DND-41 (cell line): ENCODE measurements around the gene ABHD8.

Experiments
- ATAC-seq: fragments of 200-7000 bp; cut with Tn5 transposase; 3 replicates; pipeline ENCODE4 v1.9.1; 2021; ENCODE audit warnings: low read depth; ENCODE audit not compliant: insufficient read depth
- DNase-seq: peaks from one replicate; pipeline ENCODE4 v3.0.0-alpha.2; 2020
- H2AFZ ChIP-seq: 2 replicates; pipeline ENCODE4 v1.6.0; 2012; ENCODE audit warnings: low read depth, low read length
- H3K27ac ChIP-seq: 2 replicates; pipeline ENCODE4 v1.5.1; 2012; ENCODE audit warnings: low read length, inconsistent platforms
- H3K27me3 ChIP-seq: fragments of 200-600 bp; sonication (generic); 2 replicates; pipeline ENCODE4 v1.6.0; 2012; ENCODE audit warnings: low read length, mild to moderate bottlenecking, inconsistent platforms; ENCODE audit not compliant: insufficient read depth, poor library complexity
- H3K36me3 ChIP-seq: 2 replicates; pipeline ENCODE4 v1.5.1; 2012; ENCODE audit warnings: low read length, inconsistent platforms; ENCODE audit not compliant: insufficient read depth
- H3K4me1 ChIP-seq: 2 replicates; pipeline ENCODE4 v1.5.1; 2012; ENCODE audit warnings: mild to moderate bottlenecking, low read length; ENCODE audit not compliant: insufficient read depth
- H3K4me2 ChIP-seq: 2 replicates; pipeline ENCODE4 v1.6.0; 2012; ENCODE audit warnings: mild to moderate bottlenecking, moderate library complexity, low read length, inconsistent platforms; ENCODE audit not compliant: insufficient read depth
- H3K4me3 ChIP-seq, 2 experiments: fragments of 200-600 bp in 1 of 2; shearing (Covaris generic) in 1 of 2; 2 replicates each; pipeline ENCODE4 v1.5.1; 2012 to 2016; ENCODE audit warnings: inconsistent platforms in 2 of 2, low read length in 2 of 2, mild to moderate bottlenecking in 2 of 2, low read depth in 1 of 2, moderate library complexity in 1 of 2
- H3K79me2 ChIP-seq: 2 replicates; pipeline ENCODE4 v1.6.0; 2012; ENCODE audit warnings: low read length, inconsistent platforms; ENCODE audit not compliant: insufficient read depth
- H3K9ac ChIP-seq: 2 replicates; pipeline ENCODE4 v1.6.0; 2012; ENCODE audit warnings: low read depth, mild to moderate bottlenecking, inconsistent platforms, low read length, moderate library complexity
- H3K9me3 ChIP-seq: 2 replicates; pipeline ENCODE4 v1.5.1; 2012; ENCODE audit warnings: low read length, moderate library complexity, mild to moderate bottlenecking, inconsistent platforms; ENCODE audit not compliant: insufficient read depth, severe bottlenecking
- H4K20me1 ChIP-seq: 2 replicates; pipeline ENCODE4 v1.6.0; 2012; ENCODE audit warnings: low read length; ENCODE audit not compliant: insufficient read depth
- CTCF ChIP-seq: IDR thresholded peaks from 2 replicates; pipeline ENCODE4 v1.5.1; 2012; ENCODE audit warnings: borderline replicate concordance, low read length, moderate library complexity, mild to moderate bottlenecking; ENCODE audit not compliant: poor library complexity, severe bottlenecking; ENCODE audit errors: extremely low read depth
- EZH2 ChIP-seq: IDR thresholded peaks from 3 replicates; pipeline ENCODE4 v1.6.1; 2012; ENCODE audit warnings: borderline replicate concordance, low read depth, mild to moderate bottlenecking, moderate library complexity, low read length, inconsistent platforms; ENCODE audit not compliant: severe bottlenecking

Gene ABHD8

DNA sequence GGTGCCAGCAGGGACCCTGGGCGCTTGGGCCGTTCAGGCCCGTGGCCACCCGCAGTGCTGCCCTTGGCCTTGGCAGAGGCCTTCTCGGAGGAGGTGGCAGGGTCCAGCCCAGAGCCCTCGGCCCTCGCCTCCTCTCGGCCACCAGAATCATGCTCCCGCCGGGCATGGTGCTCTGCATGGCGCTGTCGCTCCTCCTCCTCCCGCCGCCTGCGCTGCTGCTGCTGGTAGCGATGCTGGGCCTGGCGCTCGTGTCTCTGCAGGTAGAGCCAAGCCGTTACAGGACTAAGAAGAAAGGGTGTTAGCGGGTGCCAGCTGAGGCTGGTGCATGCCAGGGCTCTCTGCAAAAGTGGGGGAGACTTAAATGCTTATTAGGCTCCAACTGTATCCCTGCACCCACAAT, 21.9 kb upstream of the ABHD8 start:
- TF ChIP-seq CTCF (no peak), EZH2 (no peak)
- Histone ChIP-seq H3K4me1 (no peaks in the 10 kb centered on the region), H3K79me2 (no peaks in the 10 kb centered on the region), H3K9me3 (no peaks in the 10 kb centered on the region), H4K20me1 (peaks cover 4% of the 10 kb centered on the region), H3K4me2 (no peak overlapping the region), H3K27ac (no peak overlapping the region), H3K27me3 (no peaks in the 10 kb centered on the region), H3K4me3 (no peak overlapping the region), H3K36me3 (peaks cover 32% of the 10 kb centered on the region), H2AFZ (no peak overlapping the region), H3K9ac (no peak overlapping the region)
- ATAC-seq (no peak), DNase-seq (no peak)

- no peaks in the 10 kb centered on the region for H3K4me1 ChIP-seq
- no peak for ATAC-seq
- H3K27me3 ChIP-seq: no peaks in the 10 kb centered on the region
- no peaks in the 10 kb centered on the region for H3K79me2 ChIP-seq
- no peak overlapping the region for H3K4me3 ChIP-seq
- no peak overlapping the region for H3K27ac ChIP-seq
- no peaks in the 10 kb centered on the region for H3K9me3 ChIP-seq
- peaks cover 38% of the 10 kb centered on the region for H3K36me3 ChIP-seq
- TF ChIP-seq EZH2 (no peak), CTCF (no peak)
- no peak overlapping the region for H2AFZ ChIP-seq
- no peak overlapping the region for H3K9ac ChIP-seq
- H4K20me1 ChIP-seq: peaks cover 4% of the 10 kb centered on the region
- H3K4me2 ChIP-seq: no peak overlapping the region
- no peak for DNase-seq
Measured at GRCh38 chr19:17324357-17325114, 21.3 kb upstream of the ABHD8 start.

DNA sequence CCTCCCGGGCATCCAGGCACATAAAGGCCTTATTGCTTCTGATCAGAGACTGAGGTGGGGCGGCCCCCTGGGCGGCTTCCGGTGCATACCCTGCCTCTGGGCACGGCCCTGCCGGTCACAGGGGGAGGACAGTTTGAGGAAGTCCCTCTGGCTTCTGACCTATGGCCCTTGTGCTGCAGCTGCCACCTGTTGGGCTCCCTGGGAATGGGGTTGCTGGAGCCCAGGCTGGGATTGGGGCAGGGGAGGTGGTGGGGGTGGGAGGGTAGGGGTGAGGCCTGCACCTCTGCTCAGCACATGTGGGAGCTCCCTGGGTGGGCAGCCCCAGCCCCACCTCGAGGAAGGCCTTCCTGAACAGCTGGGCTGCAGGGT, 20.7 kb upstream of the ABHD8 start:
- H3K79me2 ChIP-seq: no peaks in the 10 kb centered on the region
- peaks cover 44% of the 10 kb centered on the region for H3K36me3 ChIP-seq
- H2AFZ ChIP-seq: no peak overlapping the region
- H3K4me2 ChIP-seq: no peak overlapping the region
- H3K4me1 ChIP-seq: no peaks in the 10 kb centered on the region
- no peak overlapping the region for H3K9ac ChIP-seq
- H3K9me3 ChIP-seq: no peaks in the 10 kb centered on the region
- H4K20me1 ChIP-seq: peaks cover 4% of the 10 kb centered on the region
- H3K27me3 ChIP-seq: no peaks in the 10 kb centered on the region
- no peak overlapping the region for H3K27ac ChIP-seq
- no peak for DNase-seq
- TF ChIP-seq CTCF: no peak
- TF ChIP-seq EZH2: no peak
- ATAC-seq: no peak
- H3K4me3 ChIP-seq: no peak overlapping the region
